GM19240 (cell line): ENCODE measurements around the gene SLC22A5.
A peak's percentile ranks its signal among the peaks of the same experiment; 100 is the strongest.
"Not testable (repeated sequence)": the region's sequence is repeated elsewhere in the genome, so short reads cannot be mapped to it uniquely, and the experiment has no call there.

Experiments used
- DNase-seq: peaks from one replicate; pipeline ENCODE4 v3.0.0; 2011; ENCODE audit warnings: low spot score; ENCODE audit not compliant: insufficient read length

SLC22A5 gene

DNA sequence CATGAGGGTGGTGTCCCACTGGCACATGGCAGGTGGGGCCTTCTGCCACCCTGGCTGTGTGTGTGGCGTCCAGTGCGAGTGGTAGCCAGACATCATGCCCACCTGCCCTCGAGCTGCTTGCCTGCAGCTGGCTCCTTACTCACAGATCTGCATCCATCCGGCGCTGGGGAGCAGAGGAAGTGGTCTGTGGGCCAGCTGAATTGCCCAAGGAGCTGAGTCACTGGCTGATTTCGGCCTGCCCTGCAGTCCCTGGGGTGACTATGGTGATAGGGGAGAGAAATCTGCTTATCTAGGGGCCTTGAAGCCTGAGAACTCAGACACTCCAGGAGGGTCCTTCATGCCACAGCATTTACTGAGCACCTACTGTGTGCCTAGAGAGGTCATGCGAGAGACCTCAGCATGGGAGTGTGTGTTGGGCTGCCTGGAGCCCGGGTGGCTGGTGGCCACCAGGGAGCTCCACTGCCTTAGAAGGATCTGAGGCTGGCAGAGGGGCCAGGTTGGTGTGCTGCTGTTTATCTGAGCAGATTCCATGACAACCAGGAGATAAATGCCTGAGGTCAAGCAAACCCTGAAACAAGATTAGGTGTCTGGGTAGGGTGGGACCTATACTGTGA lies 57.1 kb downstream of the SLC22A5 start:
- no peak for DNase-seq

DNA sequence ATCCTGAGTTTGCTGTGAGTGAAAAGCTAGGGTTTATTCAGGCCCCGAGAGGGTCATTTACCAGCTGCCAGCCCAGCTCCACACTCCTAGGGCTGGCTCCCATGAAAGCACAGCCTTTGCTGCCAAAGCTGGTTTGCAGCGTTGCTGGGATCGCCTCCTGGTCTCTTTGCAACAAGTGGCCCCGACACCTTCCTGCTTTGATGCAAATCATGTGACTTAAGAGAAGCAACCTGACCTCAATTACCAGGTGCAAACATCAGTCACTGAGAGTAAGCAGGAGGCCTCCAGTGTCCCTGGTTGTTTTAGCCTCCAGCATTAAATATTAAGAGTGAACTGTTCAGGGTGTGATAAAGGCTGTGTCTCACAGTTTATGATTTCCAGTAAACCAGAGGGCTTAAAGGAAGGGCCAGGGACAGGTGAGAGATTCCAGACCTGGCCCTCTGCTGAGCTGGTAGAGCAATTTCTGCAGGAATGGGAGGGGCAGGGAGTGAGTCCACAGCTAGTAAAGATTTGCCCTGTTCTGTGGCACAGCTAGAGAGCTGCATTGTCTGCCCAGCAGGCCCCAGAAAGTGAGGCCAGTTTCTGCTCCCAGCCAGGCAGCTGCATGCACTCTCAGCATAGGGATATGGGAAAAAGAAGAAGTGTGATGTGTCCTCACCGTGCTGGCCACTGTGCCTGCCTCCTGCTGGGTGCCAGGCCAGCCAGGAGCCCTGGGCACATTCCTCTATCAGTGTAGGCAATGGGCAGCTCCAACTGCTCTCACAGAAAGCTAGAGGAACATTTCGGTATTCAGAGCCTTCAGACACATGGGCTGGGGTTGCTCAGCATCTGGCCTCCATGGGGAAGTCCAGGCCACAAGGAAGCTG lies 58.0 kb downstream of the SLC22A5 start:
- DNase-seq = no peak

DNA sequence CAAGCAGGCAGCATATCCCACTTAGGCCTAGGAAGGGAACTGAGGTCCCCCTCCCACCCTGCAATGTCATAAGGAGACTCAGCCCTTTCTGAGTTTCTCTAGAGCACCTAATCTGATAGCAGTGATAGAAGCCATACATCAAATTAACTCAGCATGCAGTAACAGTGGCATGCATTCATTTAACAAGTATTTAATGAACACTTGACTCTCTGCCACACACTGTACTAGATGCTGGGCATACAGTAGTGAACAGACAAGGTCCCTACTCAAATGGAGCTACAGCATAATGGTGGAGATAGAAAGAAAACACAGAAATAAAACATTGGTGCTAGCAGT lies 58.6 kb downstream of the SLC22A5 start:
- DNase-seq = no peak

DNA sequence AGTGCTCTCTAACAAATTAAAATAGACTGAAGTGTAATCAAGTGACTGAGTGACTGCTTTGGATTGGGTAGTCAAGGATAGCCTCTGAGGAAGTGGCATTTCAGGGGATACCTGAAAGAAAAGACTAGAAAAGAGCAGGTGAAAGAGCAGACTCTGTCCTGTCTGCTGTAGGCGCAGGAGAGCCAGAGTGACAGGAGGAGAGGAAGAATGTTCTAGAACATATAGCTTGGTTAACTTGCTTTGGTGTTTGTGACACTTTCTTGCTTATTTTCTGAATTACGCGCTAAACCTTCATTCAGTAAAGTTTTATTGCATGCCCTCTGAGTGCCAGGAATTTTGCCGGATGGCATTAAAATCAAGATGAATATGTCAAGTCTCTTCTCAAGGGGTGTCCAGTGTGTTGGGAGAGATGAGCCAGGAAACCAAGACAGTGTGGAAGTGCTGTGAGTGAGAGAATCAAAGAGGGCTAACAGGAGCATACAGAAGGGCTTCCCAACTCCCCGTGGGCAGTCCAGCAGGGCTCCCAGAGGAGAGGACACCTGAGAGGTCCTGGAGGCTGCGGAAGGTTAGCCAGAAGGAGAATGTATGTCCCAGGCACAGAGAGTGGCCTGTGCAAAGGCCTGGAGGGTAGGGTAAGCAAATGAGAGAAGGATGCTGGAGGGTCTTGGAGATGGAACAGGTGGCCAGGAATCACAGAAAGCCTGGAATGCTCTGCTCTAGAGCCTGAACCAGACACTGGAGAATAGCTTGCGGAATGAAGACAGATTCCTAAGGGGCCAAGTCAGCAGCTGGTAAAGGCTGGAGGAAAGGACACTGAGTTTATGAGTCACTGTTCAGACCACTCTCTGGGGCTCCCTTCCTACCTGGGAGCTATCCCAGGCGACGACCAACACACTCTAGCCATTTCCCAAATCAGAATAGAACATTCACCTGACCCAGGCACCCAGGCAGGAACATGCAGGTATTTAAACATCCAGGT lies 59.3 kb downstream of the SLC22A5 start:
- no peak for DNase-seq

DNA sequence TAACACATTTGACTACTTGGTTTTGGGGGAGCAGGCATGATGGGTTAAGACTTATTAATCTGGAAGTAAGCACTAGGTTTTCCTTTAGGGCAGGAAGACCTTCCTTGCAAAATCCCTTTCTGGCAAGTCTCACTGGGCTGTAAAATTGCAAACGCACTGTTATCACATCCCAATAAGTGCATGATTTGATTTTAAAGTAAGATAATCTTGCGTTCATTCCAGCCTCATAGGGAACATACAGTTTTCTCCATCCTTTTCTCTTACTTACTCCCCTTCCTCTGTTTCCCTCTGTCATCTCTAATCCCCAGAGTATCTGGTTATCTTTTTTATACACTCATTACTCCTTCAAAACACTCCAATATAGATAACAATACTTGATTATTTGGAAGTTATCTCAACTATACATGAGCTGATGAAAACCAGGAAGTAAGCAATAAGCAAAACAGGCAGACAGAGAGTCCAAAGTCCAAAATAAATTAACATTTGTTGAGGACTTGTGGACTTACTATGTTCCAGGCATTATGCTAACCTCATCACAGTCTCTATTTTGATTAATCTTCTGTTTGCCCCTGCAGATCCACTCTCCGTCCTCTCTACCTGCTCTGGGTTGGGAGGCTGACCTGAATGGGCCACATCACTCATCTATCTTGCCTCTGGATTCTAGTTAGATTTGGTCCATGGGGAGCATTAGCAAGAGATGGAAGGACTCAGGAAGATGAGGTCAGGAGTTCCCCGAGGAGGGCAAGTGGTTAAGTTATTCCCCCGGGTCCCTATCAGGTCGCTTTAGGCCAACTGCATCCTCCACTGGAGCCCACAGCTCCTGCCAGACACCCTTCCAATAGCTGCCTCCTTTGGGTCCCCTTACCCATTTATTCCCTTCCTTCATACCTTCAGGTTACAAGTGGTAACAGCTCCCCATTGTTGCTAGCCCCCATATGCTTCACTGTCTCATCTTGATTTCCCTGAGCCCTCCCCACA lies 60.2 kb downstream of the SLC22A5 start:
- no peak for DNase-seq

DNA sequence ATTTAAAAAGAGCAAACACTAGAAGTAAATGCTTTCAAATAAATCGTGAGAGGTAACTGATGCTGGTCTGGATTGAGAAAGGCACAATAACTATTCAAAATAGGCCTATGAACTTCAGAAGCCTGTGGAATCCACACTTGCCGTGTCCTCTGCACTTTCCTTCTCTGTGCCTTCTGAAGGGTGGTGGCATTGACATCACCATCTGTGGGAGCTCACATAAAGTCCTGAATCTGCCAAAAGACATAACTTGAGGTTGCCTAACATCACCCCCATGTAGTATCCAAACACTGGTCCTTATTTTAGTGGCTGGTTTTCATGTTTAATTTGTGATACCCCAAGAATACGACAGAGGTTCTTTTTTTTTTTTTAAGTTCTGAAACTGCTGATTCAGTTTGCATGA lies 61.2 kb downstream of the SLC22A5 start:
- no peak for DNase-seq

DNA sequence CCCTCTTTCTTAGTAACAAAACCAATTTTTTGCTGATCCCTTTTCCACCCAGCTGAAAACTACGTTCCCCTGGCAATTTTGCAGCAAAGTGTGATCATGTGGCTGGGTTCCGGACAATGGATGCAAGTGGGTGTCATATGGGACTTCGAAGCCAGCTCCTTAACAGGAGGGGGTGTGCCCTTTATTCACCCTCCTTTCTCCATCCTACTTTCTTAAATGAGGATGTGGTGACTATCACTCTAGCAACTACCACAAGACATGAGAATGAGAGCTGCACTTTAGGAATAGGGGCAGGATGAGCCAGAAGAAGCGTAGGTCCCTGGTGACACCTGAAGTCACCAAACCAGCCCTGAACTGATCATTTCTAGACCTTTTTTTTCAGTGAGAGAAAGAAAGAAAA lies 62.1 kb downstream of the SLC22A5 start:
- DNase-seq = no peak

DNA sequence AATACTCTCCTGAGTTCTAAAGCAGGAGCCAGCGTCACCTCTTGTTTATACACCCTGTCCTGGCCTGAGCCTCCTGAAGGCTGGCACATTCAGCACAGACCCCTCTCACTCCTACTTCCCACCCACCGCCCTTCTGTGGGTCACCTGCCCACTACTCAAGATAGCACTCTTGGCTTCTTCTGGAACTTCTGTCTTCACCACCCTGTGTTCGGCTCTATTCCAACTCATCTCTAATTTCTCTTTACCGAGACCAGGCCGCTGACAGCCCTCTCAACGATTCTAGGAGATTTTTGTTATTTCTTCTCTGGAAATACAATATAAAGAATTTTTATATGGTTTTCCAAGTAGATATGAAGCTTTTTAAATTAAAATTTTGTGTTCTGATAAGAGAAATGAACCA lies 63.6 kb downstream of the SLC22A5 start:
- DNase-seq = no peak

DNA sequence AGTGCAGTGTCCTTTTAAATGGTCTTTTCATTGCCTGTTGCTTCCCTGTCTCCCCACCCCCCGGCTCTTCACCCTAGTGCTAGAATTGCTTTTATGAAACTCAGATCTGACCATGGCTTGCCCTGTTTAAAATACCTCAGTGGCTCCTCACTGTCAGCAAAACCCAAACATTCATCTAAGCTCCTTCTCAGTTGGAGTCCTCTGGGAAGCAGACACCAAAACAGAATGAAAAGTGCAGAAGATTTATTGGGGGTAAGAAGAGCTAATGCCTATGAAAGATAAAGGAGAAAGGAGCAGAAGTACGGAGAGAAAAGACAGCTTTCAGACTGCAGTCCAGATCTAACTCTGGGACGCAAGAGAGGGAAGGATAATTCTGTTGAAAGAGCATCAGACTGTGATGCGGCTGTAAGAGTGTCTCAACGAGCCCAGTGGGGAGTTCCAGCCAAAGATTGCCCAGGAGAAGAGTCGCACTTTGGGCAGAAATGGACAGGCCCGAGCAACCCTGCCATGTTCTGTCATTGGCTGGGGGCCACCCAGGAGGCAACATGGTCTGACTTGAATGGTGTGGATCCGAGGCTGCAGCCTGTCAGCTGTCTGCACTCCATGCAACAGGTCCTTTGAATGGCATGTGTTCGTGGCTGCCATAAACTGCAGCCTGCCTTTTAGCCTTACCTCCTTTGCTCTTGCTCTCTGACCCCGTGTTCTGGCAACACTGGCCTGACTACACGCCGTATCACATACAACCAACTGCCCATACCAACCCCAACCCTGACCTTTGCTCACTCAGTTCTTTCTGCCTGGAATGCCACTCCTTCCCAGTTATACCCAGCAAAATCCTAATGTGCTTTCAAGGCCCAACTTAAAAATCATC lies 65.1 kb downstream of the SLC22A5 start:
- DNase-seq = no peak

DNA sequence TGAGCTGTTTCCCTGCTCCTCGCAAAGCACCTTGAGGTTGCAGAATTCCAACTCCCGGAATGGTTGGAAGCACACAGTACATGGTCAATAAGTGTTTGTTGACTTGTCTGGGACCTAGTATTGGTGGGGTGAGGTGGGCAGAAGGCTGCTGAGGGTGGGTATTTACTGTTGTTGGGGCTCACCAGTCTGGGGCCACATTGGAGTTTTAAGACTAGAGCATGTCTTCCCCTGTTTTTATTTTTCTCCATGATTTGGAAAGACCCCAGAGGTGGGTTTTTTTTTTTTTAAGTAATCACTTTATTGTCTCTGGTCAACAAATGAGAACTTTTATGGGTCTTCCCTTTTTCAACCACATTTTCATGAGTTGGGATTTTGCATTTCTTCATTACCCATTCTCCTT lies 65.9 kb downstream of the SLC22A5 start:
- no peak for DNase-seq

DNA sequence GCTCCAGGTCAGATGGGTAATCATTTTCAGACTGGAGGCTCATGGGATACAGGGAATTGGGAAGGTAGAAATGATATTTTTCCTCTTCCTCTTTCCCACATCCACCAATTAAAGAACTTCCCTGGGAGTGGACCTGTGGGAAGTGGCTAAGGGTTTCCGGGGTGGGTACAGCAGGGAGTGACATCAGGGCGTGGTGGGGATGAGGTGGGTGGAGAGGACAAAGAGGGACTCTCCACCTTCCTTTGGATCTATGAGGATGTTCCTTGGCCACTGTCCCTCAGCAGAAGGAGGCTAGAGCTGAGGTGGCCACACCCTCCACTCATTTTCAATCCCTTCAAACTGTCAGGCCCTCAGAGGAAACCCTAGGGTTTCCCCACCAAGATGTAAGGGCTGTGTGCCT lies 66.4 kb downstream of the SLC22A5 start:
- no peak for DNase-seq

DNA sequence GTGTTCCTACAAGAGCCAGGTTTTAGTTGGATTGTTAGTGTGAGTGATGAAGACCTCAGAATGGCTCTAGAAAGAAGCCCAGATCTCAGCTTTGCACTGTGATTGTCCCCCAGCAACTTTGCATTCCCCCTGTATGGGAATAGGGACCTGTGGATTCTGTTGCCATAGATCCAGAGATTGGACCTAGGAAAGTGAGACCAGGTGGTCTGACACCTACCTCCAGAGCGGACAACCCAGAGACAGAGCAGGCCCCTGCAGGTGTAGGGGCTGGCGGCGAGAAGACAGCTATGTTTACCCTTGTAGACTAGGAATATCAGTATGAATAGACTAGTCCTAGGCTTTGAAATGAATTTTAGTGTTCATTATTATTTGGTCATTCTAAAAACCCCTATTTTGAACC lies 67.4 kb downstream of the SLC22A5 start:
- no peak for DNase-seq

DNA sequence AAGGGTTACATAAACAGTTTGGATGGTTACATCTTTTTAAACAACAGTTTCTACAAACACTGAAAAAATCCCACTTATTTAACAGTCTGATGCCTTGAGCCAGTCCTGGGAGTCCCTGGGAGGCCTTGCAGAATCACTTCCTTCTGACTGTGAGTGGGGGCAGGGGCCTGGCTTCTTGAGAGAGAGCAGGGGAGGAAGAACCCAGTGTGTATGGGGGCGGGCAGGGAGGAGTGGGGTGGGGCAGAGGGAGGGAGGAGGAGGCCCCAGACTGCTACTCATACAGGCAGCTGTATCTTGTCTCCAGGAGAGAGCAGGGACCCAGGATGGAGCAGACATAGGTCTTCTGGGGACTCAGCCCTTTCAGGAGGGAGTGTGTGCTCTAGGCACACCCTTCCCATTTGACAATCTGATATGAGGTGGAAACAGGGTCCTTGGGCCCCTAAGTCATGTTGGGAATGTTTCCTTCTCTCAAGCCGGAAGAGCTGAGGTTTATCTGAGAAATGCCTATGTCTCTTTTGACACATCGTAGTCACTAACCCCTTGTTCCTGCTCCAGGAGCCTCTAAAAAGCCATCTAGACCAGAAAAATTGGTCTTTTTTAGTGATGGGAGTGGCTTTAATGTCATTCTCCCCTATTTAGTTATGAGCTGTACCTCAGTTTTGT lies 68.2 kb downstream of the SLC22A5 start:
- DNase-seq = peak; percentile 67

DNA sequence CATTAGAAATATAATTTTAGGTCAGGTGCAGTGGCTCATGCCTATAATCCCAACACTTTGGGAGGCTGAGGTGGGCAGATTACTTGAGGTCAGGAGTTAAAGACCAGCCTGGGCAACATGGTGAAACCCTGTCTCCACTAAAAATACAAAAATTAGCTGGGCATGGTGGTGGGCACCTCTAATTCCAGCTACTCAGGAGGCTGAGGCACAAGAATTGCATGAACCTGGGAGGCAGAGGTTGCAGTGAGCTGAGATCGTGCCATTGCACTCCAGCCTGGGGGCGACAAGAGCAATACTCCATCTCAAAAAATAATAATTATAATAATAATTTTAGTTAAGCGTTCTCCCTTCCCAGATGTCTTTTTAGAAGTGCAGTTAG lies 68.7 kb downstream of the SLC22A5 start:
- not testable (repeated sequence) for DNase-seq

DNA sequence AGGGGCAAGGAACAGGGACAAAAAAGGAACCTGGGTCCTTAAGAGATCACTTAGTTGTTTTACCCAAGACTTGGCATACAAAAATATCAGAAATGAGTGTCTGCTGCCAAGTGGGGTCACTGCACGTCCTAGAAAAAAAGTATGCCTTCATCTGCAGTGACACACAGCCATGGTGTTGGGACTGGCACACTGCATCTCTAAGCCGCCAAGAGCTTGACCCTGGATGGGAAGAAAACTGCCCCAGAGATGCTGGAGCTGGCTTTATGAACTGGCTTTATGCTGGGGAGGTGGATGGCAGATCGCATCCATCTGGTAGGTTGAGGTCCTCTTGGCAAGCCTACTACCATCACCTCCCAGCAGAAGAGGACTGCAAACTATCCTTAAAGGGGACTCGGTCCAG lies 69.4 kb downstream of the SLC22A5 start:
- no peak for DNase-seq

DNA sequence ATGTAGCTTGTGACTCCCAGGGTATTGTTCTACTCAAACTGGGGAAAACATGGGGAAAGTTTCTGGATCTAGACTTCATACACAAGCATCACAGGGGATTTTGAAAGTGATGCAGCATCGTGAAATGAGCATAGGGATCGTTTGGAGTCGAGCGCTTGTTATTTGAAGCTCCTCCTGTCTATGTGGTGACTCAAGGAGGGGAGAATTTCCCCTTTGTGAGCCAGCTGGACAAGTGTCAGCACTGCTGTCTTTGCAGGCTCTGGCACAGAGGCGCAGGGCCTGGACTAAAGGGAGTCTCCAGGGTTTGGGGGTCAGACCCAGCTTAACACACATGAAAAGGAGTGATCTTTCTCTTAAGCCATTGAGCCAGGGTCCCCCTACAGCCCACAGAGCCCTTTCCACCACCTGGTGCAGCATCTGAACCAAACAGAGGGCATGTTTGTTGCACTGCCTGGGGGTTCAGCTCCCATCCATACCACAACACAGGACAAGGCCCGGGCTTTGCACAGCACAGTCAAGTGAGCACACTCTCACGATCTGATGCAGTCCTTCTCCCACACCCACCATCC lies 70.1 kb downstream of the SLC22A5 start:
- DNase-seq = no peak

DNA sequence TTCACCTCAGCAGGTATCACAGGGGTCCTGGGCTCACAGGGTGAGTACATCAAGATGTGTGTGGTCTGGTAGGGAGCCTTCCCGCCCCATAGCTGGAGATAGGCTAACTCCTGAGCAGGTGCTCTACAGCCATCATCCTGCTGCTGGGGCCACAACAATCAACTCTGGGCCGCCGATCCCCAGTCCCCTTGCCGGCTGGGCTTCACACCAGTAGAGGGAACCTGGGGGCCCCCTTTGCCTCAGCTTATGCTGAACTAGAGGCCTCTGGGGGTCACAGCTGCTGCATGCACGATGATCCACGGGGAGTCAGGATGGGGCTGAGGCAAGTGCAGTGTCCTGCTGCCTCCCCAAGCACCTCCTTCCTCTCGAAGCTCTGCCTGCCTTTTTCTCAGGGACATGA lies 74.6 kb downstream of the SLC22A5 start:
- no peak for DNase-seq
